HG03354 (cell line): ENCODE measurements around the gene RBBP5.
A peak's percentile ranks its signal among the peaks of the same experiment; 100 is the strongest.
"Not testable (repeated sequence)": the region's sequence is repeated elsewhere in the genome, so short reads cannot be mapped to it uniquely, and the experiment has no call there.

Source experiments
- ATAC-seq: cut with Tn5 transposase; IDR thresholded peaks from one replicate; pipeline ENCODE4 v1.9.1; 2021; ENCODE audit warnings: mild to moderate bottlenecking; ENCODE audit not compliant: unreplicated experiment, poor library complexity, severe bottlenecking

The RBBP5 gene

GRCh38 chr1:205121660-205122488 lies at the start of gene RBBP5:
RBBP5 (minus strand) TSS chr1:205121978; CDS start chr1:205121873, 105 bp downstream.
- ATAC-seq: peak; percentile 95

- ATAC-seq: no peak
Observed at GRCh38 chr1:205171369-205171768, 49.6 kb upstream of the RBBP5 start.

DNA sequence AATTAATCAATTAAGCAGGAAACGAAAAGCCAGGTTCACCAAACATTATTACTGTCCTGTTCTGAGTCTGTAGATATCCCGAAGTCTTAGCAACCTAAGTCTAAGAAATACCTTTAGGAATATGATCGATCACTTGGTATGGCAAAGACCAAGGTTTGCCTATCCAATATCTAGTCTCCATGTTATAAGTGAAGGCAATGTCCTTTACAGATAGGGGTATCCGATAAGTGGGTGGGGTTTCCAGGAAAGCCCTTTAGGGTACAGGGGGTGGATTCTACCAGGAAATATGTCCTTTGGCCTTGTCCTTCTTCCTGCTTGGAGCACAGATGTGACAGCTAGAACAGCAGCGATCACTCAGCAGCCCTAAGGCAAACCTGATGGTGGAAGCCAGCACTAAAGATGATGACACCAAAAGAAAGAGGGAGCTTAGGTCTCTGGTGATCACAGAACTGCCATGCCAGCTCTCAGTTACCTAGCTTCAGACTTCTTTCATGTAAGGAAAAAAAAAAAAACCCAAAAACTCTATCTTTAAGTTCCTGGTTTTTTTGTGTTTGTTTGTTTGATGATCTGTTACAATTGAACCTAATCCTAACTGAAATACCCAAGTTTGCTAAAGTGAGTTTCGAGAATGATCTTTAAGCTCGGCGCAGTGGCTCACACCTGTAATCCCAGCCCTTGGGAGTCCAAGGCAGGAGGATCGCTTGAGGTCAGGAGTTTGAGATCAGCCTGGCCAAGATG lies 48.9 kb upstream of the RBBP5 start:
- ATAC-seq: no peak

DNA sequence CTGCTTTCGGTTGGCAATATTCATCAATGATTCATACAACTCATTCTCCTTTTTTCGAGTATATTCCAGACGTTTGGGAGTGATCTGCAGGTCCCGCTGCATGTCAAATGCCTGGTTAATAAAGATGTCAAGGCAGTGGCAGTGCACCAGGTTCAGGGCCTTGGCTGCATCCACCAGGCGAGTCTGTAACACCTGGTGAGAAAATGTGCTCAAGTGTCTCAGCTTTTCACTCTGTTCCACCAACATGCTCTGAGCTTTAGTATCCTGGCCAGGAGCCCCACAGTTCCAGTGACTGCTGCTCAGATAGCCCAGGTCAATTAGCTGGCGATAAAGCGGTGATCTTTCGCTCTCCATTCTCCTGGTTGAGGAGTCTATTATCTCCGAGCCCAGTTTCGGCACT lies 47.5 kb upstream of the RBBP5 start:
- no peak for ATAC-seq

DNA sequence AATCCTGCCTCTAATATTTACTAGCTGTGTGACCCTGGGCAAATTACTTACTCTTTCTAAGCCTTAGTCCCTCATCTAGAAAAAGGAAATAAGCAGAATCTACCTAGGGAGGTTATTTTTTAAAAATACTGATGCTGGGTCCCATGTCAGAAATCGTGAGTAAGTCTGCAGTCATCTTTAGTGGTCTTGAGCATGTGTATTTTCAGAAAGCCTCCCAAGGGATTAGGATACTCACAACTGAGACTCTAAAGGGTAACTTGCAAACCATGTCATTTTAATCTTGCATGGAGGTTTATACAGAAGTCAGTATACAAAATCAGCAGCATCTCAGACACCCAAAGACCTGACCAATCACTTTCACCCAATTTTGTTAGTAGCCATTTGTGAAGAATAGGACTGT lies 46.5 kb upstream of the RBBP5 start:
- ATAC-seq: no peak

DNA sequence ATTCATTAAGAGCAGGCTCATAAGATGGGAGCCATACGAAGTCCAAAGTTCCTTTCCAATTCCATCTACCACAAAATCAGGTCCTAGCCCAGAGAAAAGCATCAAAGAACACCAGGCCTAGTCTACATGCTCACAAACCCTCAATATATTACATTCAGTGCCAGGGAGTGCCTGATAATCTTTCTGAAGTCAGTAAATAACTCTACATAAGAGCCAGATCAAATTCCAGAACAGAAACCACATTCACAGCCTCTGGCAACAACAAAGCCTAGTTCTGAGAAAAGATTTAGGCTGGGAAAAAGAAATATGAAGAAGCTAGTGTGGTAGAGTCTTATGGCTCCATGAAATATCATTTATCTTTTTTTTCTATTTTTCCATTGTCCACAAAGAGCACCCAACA lies 40.5 kb upstream of the RBBP5 start:
- ATAC-seq: no peak

- ATAC-seq: no peak
Observed at GRCh38 chr1:205161076-205161475, 39.3 kb upstream of the RBBP5 start.

- ATAC-seq: no peak
Observed at GRCh38 chr1:205158048-205158616, 36.4 kb upstream of the RBBP5 start.

DNA sequence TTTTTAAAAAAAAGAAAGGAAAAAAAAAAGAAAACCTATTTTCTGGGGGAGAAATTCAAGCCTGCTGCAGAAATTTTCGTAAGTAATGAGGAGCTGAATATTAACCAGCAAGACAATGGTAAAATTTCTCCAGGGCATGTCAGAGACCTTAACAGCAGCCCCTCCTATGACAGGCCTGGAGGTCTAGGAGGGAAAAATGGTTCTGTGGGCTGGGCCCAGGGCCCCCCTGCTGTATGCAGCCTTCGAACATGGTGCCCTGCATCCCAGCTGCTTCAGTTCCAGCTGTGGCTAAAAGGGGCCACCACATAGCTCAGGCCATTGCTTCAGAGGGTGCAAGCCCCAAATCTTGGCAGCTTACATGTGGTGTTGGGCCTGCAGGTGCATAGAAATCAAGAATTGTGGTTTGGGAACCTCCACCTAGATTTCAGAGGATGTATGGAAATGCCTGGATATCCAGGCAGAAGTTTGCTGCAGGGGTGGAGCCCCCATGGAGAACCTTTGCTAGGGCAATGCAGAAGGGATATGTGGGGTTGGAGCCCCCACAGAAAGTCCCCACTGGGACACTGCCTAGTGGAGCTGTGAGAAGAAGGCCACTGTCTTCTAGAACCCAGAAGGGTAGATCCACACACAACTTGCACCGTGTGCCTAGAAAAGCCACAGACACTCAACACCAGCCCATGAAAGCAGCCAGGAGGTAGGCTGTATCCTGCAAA lies 34.0 kb upstream of the RBBP5 start:
- ATAC-seq: not testable (repeated sequence)

- ATAC-seq: no peak
Observed at GRCh38 chr1:205152505-205152904, 30.7 kb upstream of the RBBP5 start.

GRCh38 chr1:205150651-205151428 lies 29.1 kb upstream of the RBBP5 start:
- no peak for ATAC-seq

- no peak for ATAC-seq
Observed at GRCh38 chr1:205147191-205147835, 25.5 kb upstream of the RBBP5 start.

DNA sequence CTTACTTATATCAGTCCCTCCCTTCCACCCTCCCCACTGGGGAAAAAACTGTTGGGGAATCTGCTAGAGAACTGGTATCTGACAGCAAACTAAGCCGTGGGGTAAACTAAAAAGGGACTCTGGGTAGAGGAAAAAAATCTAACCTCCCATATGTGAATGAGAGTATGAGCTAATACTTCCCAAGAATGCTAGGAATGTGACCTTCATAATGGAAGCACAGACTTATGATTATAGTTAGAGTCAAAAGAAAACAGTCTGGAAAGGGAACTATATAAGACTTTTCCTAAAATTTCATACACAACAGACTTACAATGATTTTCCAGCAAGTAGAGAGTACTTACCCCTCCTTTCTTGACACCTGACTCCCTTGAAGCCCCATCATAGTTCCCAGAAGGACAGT lies 23.0 kb upstream of the RBBP5 start:
- no peak for ATAC-seq

- ATAC-seq: no peak
Observed at GRCh38 chr1:205144046-205144720, 22.4 kb upstream of the RBBP5 start.

GRCh38 chr1:205142102-205142469 lies 20.3 kb upstream of the RBBP5 start:
- ATAC-seq: no peak

- peak; percentile 66 for ATAC-seq
Observed at GRCh38 chr1:205141236-205142101, 19.7 kb upstream of the RBBP5 start.

DNA sequence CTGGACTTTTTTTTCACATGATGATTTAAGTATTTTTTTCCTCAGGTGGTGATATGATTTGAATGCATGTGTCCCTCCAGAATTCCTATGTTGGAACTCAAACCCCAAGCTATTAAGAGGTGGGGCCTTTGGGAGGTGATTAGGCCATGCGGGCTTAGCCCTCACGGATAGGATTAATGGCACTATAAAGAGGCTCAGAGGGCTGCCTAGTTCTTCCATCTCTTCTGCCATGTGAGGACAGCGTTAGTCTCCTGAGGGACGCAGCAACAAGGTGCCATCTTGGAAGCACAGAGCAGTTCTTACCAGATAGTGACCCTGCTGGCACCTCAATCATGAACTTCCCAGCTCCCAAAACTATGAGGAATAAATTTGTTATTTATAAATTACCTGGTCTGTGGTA lies 18.3 kb upstream of the RBBP5 start:
- no peak for ATAC-seq

- ATAC-seq: no peak
Observed at GRCh38 chr1:205137901-205138300, 16.1 kb upstream of the RBBP5 start.
